Retinal pigment epithelial cell (primary cell): ENCODE data around the gene NYAP2.
A peak's percentile ranks its signal among the peaks of the same experiment; 100 is the strongest.

Experiments
- DNase-seq: peaks from one replicate; pipeline ENCODE4 v3.0.0-alpha.2; 2010; ENCODE audit warnings: low read depth
- H3K4me3 ChIP-seq: 2 replicates; pipeline ENCODE4 v1.5.1; 2011; ENCODE audit warnings: mild to moderate bottlenecking, low read length, control low read depth, moderate library complexity
- CTCF ChIP-seq: conservative IDR thresholded peaks from 2 replicates; pipeline ENCODE4 v1.5.1; 2011; ENCODE audit warnings: low read depth, low read length, control low read depth, inconsistent platforms

Gene NYAP2

DNA sequence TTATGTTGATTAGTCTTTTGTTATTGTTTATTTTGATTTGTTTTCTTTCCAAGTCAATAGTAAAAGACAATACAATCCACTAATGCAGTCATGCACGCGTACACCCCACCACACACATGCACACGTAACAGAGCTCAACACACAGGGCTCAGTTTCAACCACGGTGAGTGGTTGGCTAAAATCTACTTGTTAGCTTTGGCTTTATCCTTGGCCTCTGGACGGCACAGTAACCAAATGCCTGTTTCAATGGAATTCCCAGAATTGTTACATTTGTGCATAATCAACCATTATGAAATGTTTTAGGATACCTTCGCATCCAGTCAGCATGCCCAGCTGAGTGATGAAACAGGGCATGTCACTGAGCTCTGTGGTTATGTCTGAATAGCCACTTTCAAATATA is 53.2 kb downstream of the NYAP2 start:
- no peak for TF ChIP-seq CTCF
- H3K4me3 ChIP-seq, result no peak overlapping the region
- DNase-seq, result no peak

- TF ChIP-seq CTCF, result no peak
- no peak overlapping the region for H3K4me3 ChIP-seq
- no peak for DNase-seq
Observed at GRCh38 chr2:225454412-225454811, 54.9 kb downstream of the NYAP2 start.

GRCh38 chr2:225456619-225457260 is 57.2 kb downstream of the NYAP2 start:
- TF ChIP-seq CTCF, result no peak
- DNase-seq, result no peak

DNA sequence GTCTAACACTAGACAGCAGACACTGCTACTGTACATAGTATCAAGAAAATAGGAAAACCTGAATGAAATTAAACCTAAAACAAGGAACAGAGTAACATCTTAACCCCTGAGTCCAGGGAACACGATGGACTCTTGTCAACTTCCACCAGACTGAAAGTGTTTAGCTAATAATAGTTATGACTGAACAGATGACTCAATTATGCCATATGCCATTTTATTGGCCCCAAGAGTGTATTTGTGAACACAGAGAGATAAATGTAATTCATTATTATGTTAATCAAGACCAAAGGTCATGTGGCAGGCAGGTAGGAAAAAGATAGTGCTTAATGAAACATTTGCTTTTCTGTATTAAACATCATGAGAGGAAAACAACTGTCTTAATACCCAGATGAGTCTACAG is 58.0 kb downstream of the NYAP2 start:
- no peak overlapping the region for H3K4me3 ChIP-seq
- DNase-seq, result no peak
- no peak for TF ChIP-seq CTCF

More at GRCh38 chr2:225456619-225457260, 57.2 kb downstream of the NYAP2 start:
- H3K4me3 ChIP-seq, result no peak overlapping the region

DNA sequence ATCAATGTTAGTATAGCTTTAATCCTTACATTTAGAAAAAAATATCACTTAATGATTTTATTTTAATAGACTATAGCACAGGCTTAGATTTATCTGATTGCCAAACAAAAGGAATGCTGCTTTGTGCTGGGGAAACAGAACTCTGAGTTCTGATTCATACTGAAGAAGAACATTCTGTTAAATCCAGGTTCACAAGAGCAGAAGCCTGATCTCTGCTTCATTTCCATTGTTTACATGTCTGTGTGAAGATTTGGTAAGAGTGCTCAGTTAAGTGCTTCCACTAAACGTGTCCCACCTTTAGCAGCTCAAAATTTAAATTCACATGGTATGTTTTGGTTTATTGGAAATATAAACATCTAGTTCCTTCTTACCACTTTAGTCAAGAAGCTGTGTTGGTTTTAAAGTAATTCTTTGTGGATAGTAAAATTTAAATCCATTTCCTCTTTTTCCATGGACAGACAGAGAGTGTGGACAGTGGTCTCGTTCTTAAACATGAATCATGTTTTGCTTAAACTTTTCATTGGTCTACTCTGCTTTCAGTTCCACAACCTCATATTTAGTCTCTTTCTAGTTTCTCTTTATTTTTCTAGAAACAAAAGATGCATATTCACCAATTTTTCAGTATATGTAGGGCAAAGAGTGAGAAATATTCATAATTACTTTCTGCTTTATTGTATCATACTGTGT is 59.1 kb downstream of the NYAP2 start:
- no peak for DNase-seq
- no peak for TF ChIP-seq CTCF
- no peak overlapping the region for H3K4me3 ChIP-seq

- DNase-seq, result no peak
- H3K4me3 ChIP-seq, result no peak overlapping the region
- no peak for TF ChIP-seq CTCF
Observed at GRCh38 chr2:225462417-225462816, 62.9 kb downstream of the NYAP2 start.

DNA sequence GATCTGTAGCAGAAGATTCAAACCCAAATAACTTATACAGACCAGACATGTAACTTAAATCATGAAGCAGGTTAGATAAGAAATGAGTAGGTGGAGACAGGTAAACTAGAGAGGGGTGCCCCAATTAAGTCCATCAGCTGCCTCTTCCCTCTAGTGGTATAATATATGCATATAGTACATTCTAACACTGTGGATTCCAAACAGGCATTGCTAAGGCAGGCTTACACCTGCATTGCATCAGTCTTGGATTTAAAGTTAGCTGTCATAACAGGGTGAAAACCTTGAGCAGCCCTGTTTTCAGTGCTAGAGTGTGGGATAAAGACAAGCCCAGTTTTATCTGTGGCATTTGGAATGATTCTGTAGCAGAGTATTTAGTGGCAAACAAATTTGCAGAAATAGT is 63.4 kb downstream of the NYAP2 start:
- peak; percentile 6 for TF ChIP-seq CTCF
- no peak overlapping the region for H3K4me3 ChIP-seq
- no peak for DNase-seq
